Smooth muscle cell (in vitro differentiated cells): ENCODE measurements around the gene CCL1. TPM values are rescaled to one million over a fixed set of nuclear protein-coding genes. Genes with fewer than 3 reads are reported as not detected.

ENCODE experiments used
- DNase-seq: peaks from one replicate; lab custom pipeline; 2025; ENCODE audit not compliant: unreplicated experiment; lab: John Stamatoyannopoulos, UW
- H2AFZ ChIP-seq: fragments of 200-600 bp; sonication (generic); 2 replicates; pipeline ENCODE4 v1.6.0; 2016; ENCODE audit warnings: antibody characterized with exemption, low read depth, mild to moderate bottlenecking
- H3F3A ChIP-seq: fragments of 200-600 bp; sonication (generic); 2 replicates; pipeline ENCODE4 v1.6.0; 2017; ENCODE audit warnings: antibody characterized with exemption, low read depth
- H3K27ac ChIP-seq: fragments of 200-600 bp; sonication (generic); 2 replicates; pipeline ENCODE4 v1.5.1; 2016; ENCODE audit warnings: low read depth, mild to moderate bottlenecking
- H3K27me3 ChIP-seq: fragments of 200-600 bp; sonication (generic); 2 replicates; pipeline ENCODE4 v1.6.1; 2016; ENCODE audit warnings: low read depth, mild to moderate bottlenecking
- H3K36me3 ChIP-seq: fragments of 200-600 bp; sonication (generic); 2 replicates; pipeline ENCODE4 v1.5.1; 2016; ENCODE audit warnings: low read depth
- H3K4me1 ChIP-seq: fragments of 200-600 bp; sonication (generic); 2 replicates; pipeline ENCODE4 v1.5.1; 2016; ENCODE audit warnings: low read depth
- H3K4me2 ChIP-seq: fragments of 200-600 bp; sonication (generic); 2 replicates; pipeline ENCODE4 v1.6.0; 2016; ENCODE audit warnings: mild to moderate bottlenecking
- H3K4me3 ChIP-seq: fragments of 200-600 bp; sonication (generic); 2 replicates; pipeline ENCODE4 v1.5.1; 2016; ENCODE audit warnings: mild to moderate bottlenecking
- H3K79me2 ChIP-seq: fragments of 200-600 bp; sonication (generic); 2 replicates; pipeline ENCODE4 v1.6.0; 2016; ENCODE audit warnings: low read depth, mild to moderate bottlenecking
- H3K9ac ChIP-seq: fragments of 200-600 bp; sonication (generic); 2 replicates; pipeline ENCODE4 v1.6.0; 2016; ENCODE audit warnings: low read depth
- H3K9me3 ChIP-seq: fragments of 200-600 bp; sonication (generic); replicated peaks from 2 replicates; pipeline ENCODE4 v1.5.1; 2016; ENCODE audit warnings: low read depth
- H4K20me1 ChIP-seq: fragments of 200-600 bp; sonication (generic); 2 replicates; pipeline ENCODE4 v1.6.0; 2016; ENCODE audit warnings: low read depth
- WGBS: methylation state at CpG from one replicate; pipeline ENCODE4 v1.1.7; 2016; ENCODE audit warnings: low lambda C conversion rate; 5-methylcytosine and 5-hydroxymethylcytosine counted together
- polyA plus RNA-seq: library from polyadenylated mRNA; unstranded; fragments of >200 nt; fragmentation: Nextera tagmentation; extraction: Ambion mirVana; gene quantifications from 2 replicates; pipeline ENCODE4 v1.2.1, GENCODE V29; 2016
- total RNA-seq: library from RNA; depleted of rRNA; stranded (reverse); fragments of >200 nt; gene quantifications from 2 replicates; pipeline ENCODE4 v1.2.3, GENCODE V29; 2014
- TF ChIP-seq, protein P1 (sequence below): fragments of 200-600 bp; sonication (generic); IDR thresholded peaks from 2 replicates; pipeline ENCODE4 v1.5.1; 2017; ENCODE audit warnings: borderline replicate concordance, mild to moderate bottlenecking, antibody characterized with exemption; ENCODE audit not compliant: insufficient read depth, poor library complexity, severe bottlenecking

The CCL1 gene
- total and polyA plus RNA-seq, 2 experiments from 2014 or later: not detected

DNA sequence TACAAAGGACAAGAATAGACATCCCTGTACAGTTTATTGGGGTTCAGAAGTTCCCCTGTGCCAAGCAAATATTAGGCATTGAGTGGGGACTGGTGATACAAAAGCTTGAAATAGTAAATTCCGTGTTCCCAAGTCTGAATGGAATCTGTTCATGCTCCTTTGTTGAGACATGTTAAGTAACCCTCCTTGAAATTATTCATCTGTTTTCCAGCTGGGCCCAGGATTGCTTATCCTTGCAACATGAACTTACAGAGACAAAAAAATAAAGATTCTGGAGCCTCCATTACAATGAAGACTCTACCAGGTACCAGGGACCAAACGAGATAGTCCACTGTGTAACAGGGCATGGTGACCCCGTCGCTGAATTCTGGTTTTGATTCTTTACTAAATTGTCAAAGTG is 49.9 kb downstream of the CCL1 start:
- Histone ChIP-seq H2AFZ (no peak overlapping the region), H3K9me3 (no peaks in the 10 kb centered on the region), H3K27me3 (peaks cover 12% of the 10 kb centered on the region), H4K20me1 (no peaks in the 10 kb centered on the region), H3K27ac (no peak overlapping the region), H3K9ac (no peak overlapping the region), H3K79me2 (no peaks in the 10 kb centered on the region), H3K4me3 (no peak overlapping the region), H3K36me3 (no peaks in the 10 kb centered on the region), H3K4me2 (no peak overlapping the region), H3F3A (no peaks in the 10 kb centered on the region), H3K4me1 (no peaks in the 10 kb centered on the region)
- TF ChIP-seq, protein P1, sequence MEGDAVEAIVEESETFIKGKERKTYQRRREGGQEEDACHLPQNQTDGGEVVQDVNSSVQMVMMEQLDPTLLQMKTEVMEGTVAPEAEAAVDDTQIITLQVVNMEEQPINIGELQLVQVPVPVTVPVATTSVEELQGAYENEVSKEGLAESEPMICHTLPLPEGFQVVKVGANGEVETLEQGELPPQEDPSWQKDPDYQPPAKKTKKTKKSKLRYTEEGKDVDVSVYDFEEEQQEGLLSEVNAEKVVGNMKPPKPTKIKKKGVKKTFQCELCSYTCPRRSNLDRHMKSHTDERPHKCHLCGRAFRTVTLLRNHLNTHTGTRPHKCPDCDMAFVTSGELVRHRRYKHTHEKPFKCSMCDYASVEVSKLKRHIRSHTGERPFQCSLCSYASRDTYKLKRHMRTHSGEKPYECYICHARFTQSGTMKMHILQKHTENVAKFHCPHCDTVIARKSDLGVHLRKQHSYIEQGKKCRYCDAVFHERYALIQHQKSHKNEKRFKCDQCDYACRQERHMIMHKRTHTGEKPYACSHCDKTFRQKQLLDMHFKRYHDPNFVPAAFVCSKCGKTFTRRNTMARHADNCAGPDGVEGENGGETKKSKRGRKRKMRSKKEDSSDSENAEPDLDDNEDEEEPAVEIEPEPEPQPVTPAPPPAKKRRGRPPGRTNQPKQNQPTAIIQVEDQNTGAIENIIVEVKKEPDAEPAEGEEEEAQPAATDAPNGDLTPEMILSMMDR: no peak
- DNase-seq: no peak
- WGBS: 87% methylated on average over 4 of the region's 4 CpGs

GRCh38 chr17:34312080-34312479 is 51.0 kb downstream of the CCL1 start:
- Histone ChIP-seq H3K4me2 (no peak overlapping the region), H3F3A (no peaks in the 10 kb centered on the region), H4K20me1 (no peaks in the 10 kb centered on the region), H3K27me3 (peaks cover 15% of the 10 kb centered on the region), H3K27ac (no peak overlapping the region), H3K4me1 (no peaks in the 10 kb centered on the region), H3K9me3 (no peaks in the 10 kb centered on the region), H2AFZ (no peak overlapping the region), H3K36me3 (no peaks in the 10 kb centered on the region), H3K4me3 (no peak overlapping the region), H3K79me2 (no peaks in the 10 kb centered on the region), H3K9ac (no peak overlapping the region)
- DNase-seq: no peak
- 42% methylated on average over 5 of the region's 5 CpGs for WGBS
- TF ChIP-seq, protein P1: no peak

DNA sequence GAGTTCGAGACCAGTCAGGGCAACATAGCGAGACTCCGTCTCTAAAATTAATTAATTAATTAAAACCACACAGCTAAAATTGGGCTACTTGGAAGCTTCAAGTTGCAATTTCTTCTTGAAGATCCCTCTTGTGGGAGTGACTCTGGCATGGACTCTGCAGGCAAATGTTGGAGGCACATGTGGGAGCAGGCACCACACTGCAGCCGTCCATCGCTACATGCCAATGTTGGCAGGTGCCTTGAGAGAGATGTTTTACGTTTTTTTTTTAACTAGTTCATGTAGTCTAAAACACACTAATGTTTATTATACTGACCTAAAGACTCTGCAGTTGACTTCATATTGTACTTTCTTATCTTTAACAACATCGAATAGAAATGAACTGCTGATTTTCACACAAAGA is 51.7 kb downstream of the CCL1 start:
- H2AFZ ChIP-seq: no peak overlapping the region
- H3K79me2 ChIP-seq: no peaks in the 10 kb centered on the region
- no peaks in the 10 kb centered on the region for H3K36me3 ChIP-seq
- no peak overlapping the region for H3K9ac ChIP-seq
- no peak overlapping the region for H3K4me2 ChIP-seq
- no peaks in the 10 kb centered on the region for H3K9me3 ChIP-seq
- H3K27me3 ChIP-seq: peaks cover 15% of the 10 kb centered on the region
- 92% methylated on average over 7 of the region's 7 CpGs for WGBS
- no peaks in the 10 kb centered on the region for H3F3A ChIP-seq
- no peaks in the 10 kb centered on the region for H4K20me1 ChIP-seq
- H3K27ac ChIP-seq: no peak overlapping the region
- H3K4me1 ChIP-seq: no peaks in the 10 kb centered on the region
- DNase-seq: no peak
- no peak overlapping the region for H3K4me3 ChIP-seq
- TF ChIP-seq, protein P1: no peak

Other genes starting within 250 kb of the CCL1 start
- gene CCL2, start 107.9 kb downstream of the CCL1 start, total RNA-seq: 15.6 and 33.2 TPM in 2 replicates
- gene CCL2, start 107.9 kb downstream of the CCL1 start, polyA plus RNA-seq: 36.5 and 38.9 TPM in 2 replicates
- 0.31 and 0.36 TPM in 2 replicates for gene CCL7, start 93.0 kb downstream of the CCL1 start, total RNA-seq
- gene CCL7, start 93.0 kb downstream of the CCL1 start, polyA plus RNA-seq: 0.27 and 0.74 TPM in 2 replicates
- gene CCL11, start 77.5 kb downstream of the CCL1 start, total RNA-seq: not detected in 2 replicates
- gene CCL11, start 77.5 kb downstream of the CCL1 start, polyA plus RNA-seq: not detected in 2 replicates
- not detected in 2 replicates for gene CCL8, start 43.8 kb downstream of the CCL1 start, total RNA-seq
- not detected in 2 replicates for gene CCL8, start 43.8 kb downstream of the CCL1 start, polyA plus RNA-seq
- gene CCL13, start 6.8 kb downstream of the CCL1 start, total RNA-seq: not detected in 2 replicates
- gene CCL13, start 6.8 kb downstream of the CCL1 start, polyA plus RNA-seq: not detected in 2 replicates
- gene TMEM132E, start 216.3 kb upstream of the CCL1 start, total RNA-seq: 0.13 TPM in 1 of 2 replicates, not detected in the other
- gene TMEM132E, start 216.3 kb upstream of the CCL1 start, polyA plus RNA-seq: 0.17 TPM in 1 of 2 replicates, not detected in the other